ENCODE data around the gene SRC.

The SRC gene

DNA sequence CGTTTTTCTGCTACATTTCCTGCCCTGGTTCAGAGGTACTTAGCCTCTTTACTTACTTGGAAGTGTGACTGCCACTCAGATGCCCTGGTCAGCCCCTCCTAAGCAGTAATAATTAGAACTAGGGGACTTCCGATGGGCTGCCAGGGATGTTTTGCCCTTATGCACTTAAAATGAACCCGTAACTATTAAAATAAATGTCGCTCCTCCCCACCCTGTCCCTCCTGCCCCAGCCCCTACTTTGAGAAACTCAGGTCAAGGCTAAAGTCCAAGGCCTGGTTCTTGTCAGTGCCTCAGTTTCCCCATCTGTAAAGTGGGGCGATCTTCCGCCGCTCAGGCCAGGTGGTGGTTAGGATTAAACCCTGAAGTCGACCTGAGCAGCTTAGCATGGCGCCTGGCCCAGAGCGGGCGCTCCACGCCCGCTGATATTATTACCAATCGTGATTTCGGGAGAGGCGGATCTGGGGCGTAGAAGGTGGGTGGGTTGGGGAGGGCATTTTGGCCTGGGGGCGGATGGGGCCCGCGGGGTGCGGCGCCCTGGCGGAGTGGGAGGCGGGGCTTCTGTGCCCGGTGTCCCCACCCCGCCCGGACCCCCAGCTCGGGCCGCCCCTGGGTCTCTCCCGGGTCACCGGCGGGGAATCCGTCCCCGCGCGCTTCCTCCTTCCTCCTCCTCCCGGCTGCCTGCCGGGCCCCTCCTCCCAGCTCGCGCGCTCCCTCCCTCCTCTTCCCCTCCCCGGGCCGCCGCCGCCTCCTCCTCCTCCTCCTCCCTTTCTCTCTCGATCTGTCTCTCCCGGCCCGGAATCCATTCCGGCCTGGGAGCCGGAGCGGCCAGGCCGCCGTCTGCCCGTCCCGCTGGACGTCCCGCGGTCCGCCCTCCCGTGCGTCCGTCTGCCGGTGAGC is at the start of gene SRC:
Gene SRC, plus strand, starts transcription at position 802 of the 897 bp plus-strand sequence. CDS start 38,014 bp downstream, outside the sequence.
- DNase-seq (ENCODE audit: low spot score) = peak; percentile 86

DNA sequence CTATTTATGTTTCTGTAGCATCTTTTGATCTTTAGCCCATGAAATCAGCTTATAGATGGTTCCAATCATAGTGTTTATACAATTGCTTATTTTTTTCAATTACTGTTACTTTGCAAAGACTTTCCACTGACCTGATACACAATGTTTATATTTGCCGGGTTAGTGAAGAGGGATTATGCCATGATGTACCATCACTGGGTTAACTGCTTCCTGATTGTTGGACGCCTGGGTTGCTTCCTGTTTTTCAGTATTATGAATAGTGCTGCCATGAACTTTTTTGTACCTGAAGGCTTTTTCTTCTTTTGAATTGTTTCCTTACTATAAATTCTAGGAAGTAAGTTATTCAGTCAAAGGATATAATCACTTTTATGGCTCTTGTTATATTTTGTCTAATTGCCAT is 49.6 kb upstream of the SRC start:
- no peak for DNase-seq (ENCODE audit: low spot score)

DNA sequence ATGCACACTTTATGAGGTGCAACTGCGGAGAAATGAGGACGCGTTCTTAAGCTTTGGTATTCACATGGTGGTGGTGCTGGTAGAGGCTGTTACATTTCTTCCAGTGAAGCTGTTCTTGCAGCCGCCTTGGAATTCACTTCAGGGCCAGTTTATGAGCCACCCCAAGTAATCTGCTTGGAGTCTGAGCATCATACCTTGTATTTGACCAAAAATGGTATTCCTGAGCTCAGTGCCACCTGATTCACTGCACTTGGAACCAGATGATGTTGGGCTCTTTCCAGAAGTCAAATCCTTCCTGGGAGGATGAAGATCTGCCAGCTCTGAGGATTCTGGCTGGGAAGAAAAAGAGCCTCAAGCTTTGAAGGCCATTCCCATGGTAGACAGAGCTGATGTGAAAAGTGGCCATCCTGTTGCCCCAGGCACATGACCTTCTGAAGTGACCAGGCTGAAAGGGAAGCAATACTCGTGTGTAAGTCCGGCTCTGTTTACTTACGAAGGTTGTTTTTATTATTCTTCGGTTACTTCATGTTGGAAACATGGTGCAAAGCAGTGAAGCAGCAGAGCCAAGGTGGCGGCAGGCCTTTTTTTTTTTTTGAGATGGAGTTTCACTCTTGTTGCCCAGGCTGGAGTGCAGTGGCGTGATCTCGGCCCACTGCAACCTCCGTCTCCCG is 48.7 kb upstream of the SRC start:
- DNase-seq (ENCODE audit: low spot score) = peak; percentile 74

DNA sequence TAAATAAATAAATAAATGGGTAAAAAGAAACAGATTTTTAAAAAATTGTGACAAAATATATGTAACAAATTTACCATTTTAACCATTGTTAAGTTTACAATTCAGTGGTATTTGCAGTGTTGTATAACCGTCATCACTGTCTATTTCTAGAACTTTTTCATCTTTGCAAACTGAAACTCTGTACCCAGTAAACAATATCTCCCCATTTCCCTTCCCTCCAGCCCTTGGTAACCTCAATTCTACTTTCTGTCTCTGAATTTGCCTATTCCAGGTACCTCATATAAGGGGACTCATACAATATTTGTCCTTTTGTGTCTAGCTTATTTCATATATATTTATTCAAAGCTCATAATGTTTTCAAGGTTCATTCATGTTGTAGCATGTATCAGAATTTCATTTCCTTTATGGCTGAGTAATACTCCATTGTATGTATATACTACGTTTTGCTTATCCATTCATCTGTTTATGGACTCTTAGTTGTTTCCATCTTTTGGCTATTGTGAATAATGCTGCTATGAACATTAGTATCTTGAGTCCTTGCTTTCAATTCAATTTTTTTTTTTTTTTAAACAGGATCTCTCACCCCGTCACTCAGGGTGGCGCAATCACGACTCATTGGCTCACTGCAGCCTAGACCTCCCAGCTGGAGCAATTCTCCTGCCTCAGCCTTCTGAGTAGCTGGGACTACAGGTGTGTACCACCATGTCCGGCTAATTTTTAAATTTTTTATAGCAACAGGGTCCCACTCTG is 47.6 kb upstream of the SRC start:
- no peak for DNase-seq (ENCODE audit: low spot score)

DNA sequence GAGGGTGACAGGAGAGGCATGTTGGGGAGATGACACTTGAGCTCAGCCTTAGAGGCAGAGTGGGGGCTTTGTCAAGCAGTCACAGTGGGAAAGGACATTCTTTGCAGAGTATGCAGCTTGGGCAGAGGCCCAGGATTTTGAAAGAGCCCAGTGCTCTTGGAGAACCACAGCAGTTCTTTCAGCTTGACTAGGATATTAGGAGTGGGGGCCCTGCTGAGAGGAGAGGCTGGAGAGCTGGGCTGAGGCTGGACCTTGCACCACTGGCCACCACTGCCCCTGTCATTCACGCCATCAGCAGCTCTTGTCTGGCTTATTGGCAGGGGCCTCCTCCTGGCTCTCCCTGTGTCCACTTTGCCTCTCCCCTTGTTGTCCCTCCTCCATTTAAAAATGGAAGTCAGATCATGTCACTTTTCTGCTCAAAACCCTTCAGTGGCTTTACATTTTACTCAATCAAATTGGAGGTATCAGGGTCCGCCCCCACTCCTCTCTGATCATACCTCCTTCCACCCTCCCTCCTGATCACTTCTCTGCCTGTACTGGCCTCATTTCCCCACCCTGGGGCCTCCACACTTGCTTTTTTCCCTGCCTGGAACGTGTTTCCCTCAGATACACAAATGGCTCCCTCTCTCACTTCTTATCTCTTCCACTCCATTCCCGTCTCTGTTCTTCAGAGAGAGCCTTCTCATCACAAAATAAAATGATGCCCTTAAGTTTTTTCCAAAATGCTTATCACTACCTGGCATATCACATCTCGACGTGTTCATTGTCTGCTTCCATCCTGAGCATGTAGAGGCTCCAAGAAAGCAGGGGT is 46.0 kb upstream of the SRC start:
- peak; percentile 55 for DNase-seq (ENCODE audit: low spot score)

DNA sequence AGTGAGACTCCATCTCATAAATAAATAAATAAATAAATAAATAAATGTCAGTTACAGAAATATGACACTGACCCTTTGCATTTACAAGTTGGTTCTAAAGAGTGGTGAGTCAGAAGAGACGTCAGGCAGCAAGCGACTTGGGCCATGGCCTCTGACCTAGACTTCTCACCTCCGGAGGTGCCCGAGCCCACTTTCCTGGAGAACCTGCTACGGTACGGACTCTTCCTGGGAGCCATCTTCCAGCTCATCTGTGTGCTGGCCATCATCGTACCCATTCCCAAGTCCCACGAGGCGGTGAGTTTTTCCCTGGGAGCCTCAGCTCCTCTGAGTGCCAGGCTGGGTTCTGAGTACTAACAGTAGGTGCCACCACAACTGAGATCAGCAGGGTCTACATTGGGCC is 44.8 kb upstream of the SRC start:
- DNase-seq (ENCODE audit: low spot score) = no peak

DNA sequence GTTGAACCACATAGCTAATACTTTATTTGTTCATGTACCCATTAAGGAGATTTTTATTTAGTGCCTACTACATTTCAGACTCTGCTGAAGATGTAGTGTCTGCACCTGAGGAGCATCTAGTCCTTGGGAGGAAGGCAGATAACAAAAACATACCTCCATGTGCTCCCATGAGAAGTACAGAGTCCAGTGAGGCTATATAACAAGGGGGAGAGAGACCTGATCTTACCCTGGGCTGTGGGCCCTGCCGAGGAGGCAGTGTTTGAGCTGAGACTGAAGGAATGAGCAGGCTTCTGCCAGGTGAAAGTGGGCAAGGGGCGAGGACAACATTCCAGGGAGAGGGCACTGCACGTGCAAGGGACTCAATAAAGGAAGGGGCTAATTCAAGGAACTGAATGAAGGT is 44.4 kb upstream of the SRC start:
- DNase-seq (ENCODE audit: low spot score) = no peak

DNA sequence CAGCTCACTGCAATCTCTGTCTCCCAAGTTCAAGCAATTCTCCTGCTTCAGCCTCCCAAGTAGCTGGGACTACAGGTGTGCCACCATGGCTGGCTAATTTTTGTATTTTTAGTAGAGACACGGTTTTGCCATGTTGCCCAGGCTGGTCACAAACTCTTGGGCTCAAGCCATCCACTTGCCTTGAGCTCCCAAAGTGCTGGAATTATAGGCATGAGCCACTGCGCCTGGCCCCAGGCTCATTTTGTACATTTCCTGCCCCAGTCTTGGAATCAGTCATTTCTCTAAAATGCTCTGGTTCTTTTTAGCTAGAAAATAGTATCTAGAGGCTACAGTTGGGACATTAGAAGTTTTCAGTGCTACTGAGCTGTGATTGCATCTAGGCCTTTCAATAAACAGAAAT is 43.0 kb upstream of the SRC start:
- no peak for DNase-seq (ENCODE audit: low spot score)

DNA sequence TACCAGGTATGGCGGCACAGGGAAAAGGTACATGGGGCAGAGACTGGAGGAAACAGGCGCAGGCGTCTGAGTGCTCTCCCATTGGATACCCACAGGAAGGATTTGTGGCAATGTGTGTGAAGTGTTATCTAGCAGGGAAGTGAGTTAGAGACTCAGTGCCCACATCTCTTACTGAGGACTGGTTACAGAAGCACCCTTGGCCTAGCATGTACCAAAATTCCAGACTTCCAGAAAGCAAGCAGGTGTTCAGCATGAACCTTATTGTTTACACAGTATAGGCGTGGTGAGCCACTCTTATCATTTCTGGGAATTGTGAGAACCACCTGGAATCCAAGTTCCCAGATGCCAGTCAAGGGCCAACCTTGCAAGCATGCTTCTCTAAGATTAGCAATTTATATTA is 42.3 kb upstream of the SRC start:
- DNase-seq (ENCODE audit: low spot score) = no peak

DNA sequence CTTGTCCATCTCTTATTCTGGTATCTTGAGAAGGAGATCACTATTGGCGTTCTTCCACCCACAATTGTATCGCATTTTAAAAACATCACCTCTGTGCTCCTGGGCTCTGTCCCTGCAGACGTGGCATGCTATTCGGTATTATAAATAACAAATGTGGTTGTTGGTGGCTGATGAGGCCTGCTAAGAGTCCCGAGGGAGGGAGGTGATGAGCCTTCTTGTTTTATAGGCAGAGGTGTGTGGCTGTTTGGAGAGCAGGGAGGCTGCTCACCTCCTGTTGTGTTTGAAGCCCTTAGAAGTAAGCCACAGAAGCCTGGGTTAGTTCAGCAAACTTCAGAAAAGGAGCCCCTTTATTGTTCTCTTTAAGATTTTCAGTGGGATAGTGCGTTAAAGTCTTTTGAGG is 40.9 kb upstream of the SRC start:
- no peak for DNase-seq (ENCODE audit: low spot score)

DNA sequence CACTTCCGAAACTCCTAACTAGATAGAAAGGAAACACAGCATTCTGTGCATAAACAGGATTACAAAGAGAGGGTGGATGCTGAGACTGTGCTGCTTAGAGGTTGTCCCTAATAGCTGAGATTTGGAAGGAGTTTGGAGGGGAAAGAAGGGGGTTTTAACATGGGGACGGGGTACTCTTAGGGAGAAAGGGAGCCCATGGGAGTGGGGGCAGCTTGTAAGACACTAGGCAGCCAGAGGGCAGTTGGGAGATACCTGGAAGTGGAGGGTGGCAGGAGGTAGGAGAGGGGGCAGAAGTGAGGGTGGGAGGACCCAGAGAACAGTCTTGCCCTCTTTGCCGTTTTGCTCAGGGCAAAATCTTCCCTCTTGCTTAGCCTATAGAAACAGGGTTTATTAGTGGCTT is 40.1 kb upstream of the SRC start:
- DNase-seq (ENCODE audit: low spot score) = no peak

DNA sequence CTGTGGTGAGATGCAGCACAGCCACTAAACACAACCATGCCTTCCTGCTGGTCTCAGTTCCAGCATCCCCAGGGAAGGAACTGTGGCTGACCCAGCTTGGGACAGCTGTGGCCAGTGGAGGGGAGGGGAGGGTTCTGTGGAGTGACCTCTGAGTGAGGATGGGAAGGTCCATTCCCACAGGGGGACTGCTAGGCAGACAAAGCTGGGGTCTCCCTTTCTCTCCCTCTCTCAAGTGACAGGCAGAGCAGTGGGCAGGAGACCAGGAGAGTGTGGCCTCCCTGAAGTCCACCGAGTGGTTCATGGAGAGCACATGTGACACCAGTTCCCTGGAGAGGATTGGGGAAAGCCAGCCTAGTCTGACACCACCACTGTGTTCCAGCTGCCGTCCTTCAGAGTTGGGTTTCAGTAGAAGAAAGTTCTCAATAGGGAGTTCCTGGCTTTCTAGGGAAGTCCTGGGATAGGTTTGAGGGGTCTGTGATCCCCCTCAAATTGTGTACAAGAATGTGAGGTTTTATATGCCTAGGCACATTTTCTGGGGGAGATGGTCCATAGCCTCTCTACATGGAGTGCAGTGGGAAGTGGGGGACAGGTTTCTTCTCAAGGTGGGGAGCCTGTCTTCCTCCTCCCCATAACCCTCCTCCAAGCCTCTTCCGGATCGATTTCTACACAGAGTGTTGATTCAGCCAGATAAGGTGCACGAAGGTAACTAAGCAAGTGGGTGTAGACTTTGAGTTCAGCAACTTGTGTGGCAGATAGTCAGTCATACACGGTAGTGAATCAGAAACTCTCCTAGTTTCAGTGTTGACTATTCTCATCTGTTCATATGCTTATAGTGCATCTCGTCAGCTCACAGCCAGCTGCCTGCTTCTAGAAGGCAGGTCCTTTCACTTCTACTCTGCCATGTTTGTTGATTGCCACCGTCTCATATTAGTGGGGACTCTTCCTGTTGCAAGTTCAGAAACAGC is 37.6 kb upstream of the SRC start:
- no peak for DNase-seq (ENCODE audit: low spot score)

DNA sequence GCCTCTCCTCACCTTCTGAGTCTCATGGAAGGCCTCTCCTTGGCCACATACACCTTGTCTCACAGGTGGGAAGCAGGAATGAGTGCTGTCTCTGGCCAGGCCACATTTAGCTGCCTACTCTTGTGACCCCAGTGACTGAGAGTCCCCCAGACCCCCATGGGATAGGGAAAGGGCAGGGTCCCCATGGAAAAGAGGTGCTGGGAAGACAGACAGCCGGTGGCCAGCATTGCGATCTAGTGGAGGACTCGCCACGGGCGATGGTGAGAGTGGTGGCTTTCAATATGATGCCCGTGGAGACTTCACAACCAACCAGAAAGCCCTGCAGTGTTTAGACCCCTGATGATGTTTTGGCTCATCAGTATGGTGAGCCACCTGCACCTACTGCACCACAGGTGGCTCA is 36.6 kb upstream of the SRC start:
- no peak for DNase-seq (ENCODE audit: low spot score)

DNA sequence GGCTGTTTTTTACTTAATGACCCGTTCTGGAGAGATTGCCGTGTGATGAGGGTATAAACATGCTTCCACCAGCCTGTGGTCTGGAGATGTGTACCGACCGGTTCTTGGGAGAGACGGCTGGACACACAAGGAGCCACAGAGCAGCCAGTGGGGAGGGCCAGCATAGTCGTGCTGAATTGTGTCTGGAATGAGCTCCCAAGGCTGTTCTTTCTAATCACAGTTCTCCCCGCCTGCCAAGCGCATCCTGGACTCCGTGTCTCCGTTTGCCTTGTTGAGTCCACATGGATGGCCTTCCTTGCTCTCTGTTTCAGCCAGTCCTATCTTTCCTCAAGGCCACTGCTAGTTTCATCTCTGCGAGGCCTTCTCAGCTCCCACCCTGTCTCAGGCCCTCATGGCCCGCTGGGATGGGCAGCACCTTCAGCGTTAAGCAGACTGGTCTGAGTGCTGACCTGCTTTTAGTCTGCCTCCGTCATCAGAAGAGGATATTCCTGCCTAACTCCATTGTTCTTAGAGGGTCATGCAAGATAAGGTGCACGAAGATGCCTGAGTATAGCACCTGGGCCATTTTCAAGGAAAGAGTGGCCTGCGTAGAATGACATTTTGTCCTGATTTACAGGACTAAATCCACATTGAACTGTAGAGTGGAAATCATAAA is 35.9 kb upstream of the SRC start:
- DNase-seq (ENCODE audit: low spot score) = no peak

DNA sequence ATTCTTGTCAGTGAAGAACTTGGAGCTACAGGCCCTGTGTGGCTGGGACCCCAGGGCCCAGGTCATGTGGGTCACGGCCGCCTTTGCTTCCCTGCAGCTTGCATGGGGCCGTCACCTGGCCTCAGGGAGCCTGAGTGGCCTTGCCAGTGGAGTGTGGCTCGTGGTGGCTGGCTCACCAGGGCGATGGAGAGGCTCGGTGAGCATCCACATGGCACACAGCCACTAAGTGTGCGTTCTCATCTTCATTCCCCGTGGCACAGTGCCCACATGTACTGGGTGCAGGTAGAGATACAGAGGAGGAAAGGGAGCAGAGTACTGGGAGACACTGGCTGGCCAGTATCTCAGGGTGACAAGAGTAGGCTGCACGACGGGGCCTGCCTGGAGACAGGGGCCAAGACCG is 35.0 kb upstream of the SRC start:
- DNase-seq (ENCODE audit: low spot score) = no peak

DNA sequence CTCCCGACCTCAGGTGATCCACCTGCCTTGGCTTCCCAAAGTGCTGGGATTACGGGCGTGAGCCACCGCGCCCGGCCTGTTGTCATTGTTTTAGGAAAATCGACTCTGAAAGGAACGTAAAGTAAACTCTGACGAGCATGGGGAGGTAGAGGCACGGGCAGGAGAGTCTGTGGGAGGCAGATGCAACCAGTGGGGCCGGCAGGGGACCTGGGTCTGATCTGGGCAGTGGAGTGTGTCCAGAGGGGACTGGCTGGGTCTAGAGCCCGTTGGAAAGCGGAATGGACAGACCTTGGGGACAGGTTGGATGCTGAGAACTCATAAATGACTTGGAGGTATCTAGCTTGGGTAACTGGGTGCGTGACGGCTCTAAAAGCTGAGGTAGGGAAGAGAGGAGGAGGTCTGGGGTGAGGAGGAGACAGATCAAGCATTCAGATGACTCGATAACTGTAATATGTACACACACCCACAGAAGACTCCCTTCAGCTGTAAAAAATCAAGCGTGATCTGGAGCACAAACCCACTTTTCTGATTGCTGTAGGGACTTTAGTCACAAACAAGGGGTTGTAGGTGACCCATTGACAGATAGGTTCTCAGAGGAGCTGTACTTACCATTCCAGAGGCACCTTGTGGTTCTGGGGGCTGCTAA is 34.1 kb upstream of the SRC start:
- DNase-seq (ENCODE audit: low spot score) = peak; percentile 71

DNA sequence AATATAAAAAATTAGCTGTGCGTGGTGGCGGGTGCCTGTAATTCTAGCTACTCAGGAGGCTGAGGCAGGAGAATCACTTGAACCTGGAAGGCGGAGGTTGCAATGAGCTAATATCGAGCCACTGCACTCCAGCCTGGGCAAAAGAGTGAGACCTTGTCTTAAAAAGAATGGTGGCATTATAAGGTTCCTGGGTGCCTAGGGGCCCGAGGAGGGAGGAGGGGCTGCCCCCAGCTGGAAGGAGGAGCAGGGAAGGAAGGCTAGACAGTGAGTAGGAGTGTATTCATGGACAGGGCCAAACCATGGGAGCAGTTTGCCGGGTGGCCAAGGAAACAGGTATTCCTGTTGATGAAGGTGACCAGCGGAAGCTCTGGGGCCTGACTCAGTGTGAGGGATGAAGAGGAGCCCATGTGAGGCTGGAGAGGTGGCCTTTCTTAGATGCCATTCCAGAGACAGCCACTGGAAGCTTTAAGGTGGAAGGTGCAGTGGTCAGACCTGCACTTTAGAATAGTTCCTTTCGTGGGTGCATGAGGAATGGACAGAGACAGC is 32.3 kb upstream of the SRC start:
- DNase-seq (ENCODE audit: low spot score) = no peak

DNA sequence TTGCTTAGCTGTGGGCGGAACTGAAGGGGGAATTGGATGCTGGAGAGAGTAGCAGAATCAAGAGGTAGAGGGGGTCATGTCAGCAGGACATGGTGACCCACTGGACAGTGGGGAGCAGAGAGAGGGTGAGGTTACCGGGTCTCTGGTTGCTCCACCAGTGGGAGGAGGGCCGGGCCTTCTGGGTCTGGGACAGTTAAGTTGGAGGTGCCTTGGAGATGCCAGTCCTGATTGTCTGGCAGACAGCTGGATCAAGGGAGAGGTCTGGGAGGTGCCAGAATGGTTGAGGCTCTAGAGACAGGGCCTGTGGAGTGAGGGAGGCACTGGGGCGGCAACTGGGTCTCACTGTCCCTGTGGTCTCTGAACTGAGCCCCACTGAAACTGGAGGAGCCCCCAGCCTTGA is 31.8 kb upstream of the SRC start:
- DNase-seq (ENCODE audit: low spot score) = no peak

DNA sequence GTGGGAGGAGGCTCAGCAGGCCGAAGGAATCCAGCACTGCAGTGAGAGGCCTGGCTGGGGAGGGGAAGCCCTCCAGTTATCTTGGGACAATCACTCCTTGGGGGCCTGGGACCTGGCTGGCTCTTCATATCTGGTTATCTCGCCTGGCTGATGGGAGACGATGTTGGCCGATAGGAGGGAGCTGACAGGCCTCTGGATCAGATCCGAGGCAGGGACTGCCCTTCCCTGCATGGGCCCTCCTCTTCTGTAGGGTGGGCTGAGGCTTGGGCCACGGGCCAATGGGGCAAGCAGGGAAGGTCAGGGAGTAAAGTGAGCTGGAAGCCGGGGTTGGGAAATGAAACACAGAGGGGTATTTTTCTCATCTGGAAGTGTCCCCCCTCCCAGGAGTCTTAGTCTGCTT is 31.3 kb upstream of the SRC start:
- no peak for DNase-seq (ENCODE audit: low spot score)

Data from AG08395 (cell line).